Astrocyte (in vitro differentiated cells and primary cell): ENCODE results near the gene PHF5A. TPM values are rescaled to one million over a fixed set of nuclear protein-coding genes. Genes with fewer than 3 reads are reported as not detected.

Source experiments
- DNase-seq: peaks from one replicate; pipeline ENCODE4 v3.0.0-alpha.2; 2010; ENCODE audit warnings: low read depth
- FAIRE-seq: peaks from 2 replicates; lab custom pipeline; 2011; peaks lifted over from hg19 to GRCh38; lab: Jason Lieb, UNC
- H2AFZ ChIP-seq: 2 replicates; pipeline ENCODE4 v1.6.0; 2012; ENCODE audit warnings: low read depth, low read length, inconsistent platforms
- H3K27ac ChIP-seq: 2 replicates; pipeline ENCODE4 v1.5.1; 2011; ENCODE audit warnings: low read depth, low read length, inconsistent platforms
- H3K27me3 ChIP-seq: 2 replicates; pipeline ENCODE4 v1.6.0; 2011; ENCODE audit warnings: low read length, inconsistent platforms; ENCODE audit not compliant: insufficient read depth
- H3K36me3 ChIP-seq: 2 replicates; pipeline ENCODE4 v1.5.1; 2011; ENCODE audit warnings: low read length, inconsistent platforms; ENCODE audit not compliant: insufficient read depth
- H3K4me1 ChIP-seq: 2 replicates; pipeline ENCODE4 v1.5.1; 2011; ENCODE audit warnings: low read length, inconsistent platforms; ENCODE audit not compliant: insufficient read depth
- H3K4me2 ChIP-seq: 2 replicates; pipeline ENCODE4 v1.6.0; 2012; ENCODE audit warnings: low read length, inconsistent platforms
- H3K4me3 ChIP-seq: 2 replicates; pipeline ENCODE4 v1.5.1; 2011; ENCODE audit warnings: low read depth, mild to moderate bottlenecking, low read length, inconsistent platforms; ENCODE audit not compliant: insufficient read depth
- H3K79me2 ChIP-seq: 2 replicates; pipeline ENCODE4 v1.6.0; 2012; ENCODE audit warnings: mild to moderate bottlenecking, low read length, inconsistent platforms; ENCODE audit not compliant: insufficient read depth
- H3K9ac ChIP-seq: 2 replicates; pipeline ENCODE4 v1.6.0; 2012; ENCODE audit warnings: mild to moderate bottlenecking, low read length, inconsistent platforms
- H3K9me3 ChIP-seq: 2 replicates; pipeline ENCODE4 v1.5.1; 2012; ENCODE audit warnings: low read depth, mild to moderate bottlenecking, low read length, inconsistent platforms; ENCODE audit not compliant: insufficient read depth
- H4K20me1 ChIP-seq: 2 replicates; pipeline ENCODE4 v1.6.0; 2012; ENCODE audit warnings: low read length, inconsistent platforms; ENCODE audit not compliant: insufficient read depth
- H3K27ac Mint-ChIP-seq: one replicate; pipeline ENCODE4 v1.8.0; 2021; ENCODE audit warnings: mild to moderate bottlenecking, mixed read lengths; ENCODE audit not compliant: unreplicated experiment
- H3K27me3 Mint-ChIP-seq: one replicate; pipeline ENCODE4 v1.8.0; 2021; ENCODE audit warnings: low read depth, mixed read lengths; ENCODE audit not compliant: unreplicated experiment
- H3K36me3 Mint-ChIP-seq: one replicate; pipeline ENCODE4 v1.8.0; 2021; ENCODE audit warnings: low read depth, mixed read lengths; ENCODE audit not compliant: unreplicated experiment
- H3K4me1 Mint-ChIP-seq: one replicate; pipeline ENCODE4 v1.8.0; 2021; ENCODE audit warnings: low read depth, mixed read lengths; ENCODE audit not compliant: unreplicated experiment
- H3K4me3 Mint-ChIP-seq: one replicate; pipeline ENCODE4 v1.8.0; 2021; ENCODE audit warnings: mild to moderate bottlenecking, moderate library complexity, mixed read lengths; ENCODE audit not compliant: unreplicated experiment
- H3K9me3 Mint-ChIP-seq: one replicate; pipeline ENCODE4 v1.8.0; 2021; ENCODE audit warnings: mild to moderate bottlenecking, mixed read lengths; ENCODE audit not compliant: unreplicated experiment
- EZH2 ChIP-seq: IDR thresholded peaks from 2 replicates; pipeline ENCODE4 v1.6.1; 2012; ENCODE audit warnings: mild to moderate bottlenecking, low read length, inconsistent platforms; ENCODE audit not compliant: insufficient read depth
- total RNA-seq: library from RNA; stranded (reverse); gene quantifications from 2 replicates; pipeline ENCODE4 v1.2.1, GENCODE V29; 2021
- TF ChIP-seq, protein P1 (sequence below): IDR thresholded peaks from 2 replicates; pipeline ENCODE4 v1.5.1; 2011; ENCODE audit warnings: low read depth, mild to moderate bottlenecking, inconsistent platforms, low read length, moderate library complexity; ENCODE audit not compliant: insufficient read depth

PHF5A gene
- total RNA-seq, 1 donor from 2014 or later: 30.9 TPM

- Mint-ChIP-seq H3K4me3 (peak overlapping the region; percentile 17), H3K27ac (peak overlapping the region; percentile 26), H3K36me3 (no peaks in the 10 kb centered on the region), H3K4me1 (no peaks in the 10 kb centered on the region), H3K27me3 (no peaks in the 10 kb centered on the region), H3K9me3 (no peaks in the 10 kb centered on the region)
- DNase-seq (no peak), FAIRE-seq (no peak)
- Histone ChIP-seq H3K27me3 (no peaks in the 10 kb centered on the region), H3K4me2 (no peak overlapping the region), H3K4me1 (peaks cover 15% of the 10 kb centered on the region), H3K9me3 (no peaks in the 10 kb centered on the region), H4K20me1 (no peaks in the 10 kb centered on the region), H3K4me3 (no peak overlapping the region), H2AFZ (no peak overlapping the region), H3K79me2 (peaks cover 14% of the 10 kb centered on the region), H3K9ac (no peak overlapping the region), H3K36me3 (no peaks in the 10 kb centered on the region), H3K27ac (no peak overlapping the region)
- TF ChIP-seq EZH2: no peak
- TF ChIP-seq, protein P1, sequence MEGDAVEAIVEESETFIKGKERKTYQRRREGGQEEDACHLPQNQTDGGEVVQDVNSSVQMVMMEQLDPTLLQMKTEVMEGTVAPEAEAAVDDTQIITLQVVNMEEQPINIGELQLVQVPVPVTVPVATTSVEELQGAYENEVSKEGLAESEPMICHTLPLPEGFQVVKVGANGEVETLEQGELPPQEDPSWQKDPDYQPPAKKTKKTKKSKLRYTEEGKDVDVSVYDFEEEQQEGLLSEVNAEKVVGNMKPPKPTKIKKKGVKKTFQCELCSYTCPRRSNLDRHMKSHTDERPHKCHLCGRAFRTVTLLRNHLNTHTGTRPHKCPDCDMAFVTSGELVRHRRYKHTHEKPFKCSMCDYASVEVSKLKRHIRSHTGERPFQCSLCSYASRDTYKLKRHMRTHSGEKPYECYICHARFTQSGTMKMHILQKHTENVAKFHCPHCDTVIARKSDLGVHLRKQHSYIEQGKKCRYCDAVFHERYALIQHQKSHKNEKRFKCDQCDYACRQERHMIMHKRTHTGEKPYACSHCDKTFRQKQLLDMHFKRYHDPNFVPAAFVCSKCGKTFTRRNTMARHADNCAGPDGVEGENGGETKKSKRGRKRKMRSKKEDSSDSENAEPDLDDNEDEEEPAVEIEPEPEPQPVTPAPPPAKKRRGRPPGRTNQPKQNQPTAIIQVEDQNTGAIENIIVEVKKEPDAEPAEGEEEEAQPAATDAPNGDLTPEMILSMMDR: no peak
These were observed 57.3 kb downstream of the PHF5A start for GRCh38 chr22:41411021-41411851.

DNA sequence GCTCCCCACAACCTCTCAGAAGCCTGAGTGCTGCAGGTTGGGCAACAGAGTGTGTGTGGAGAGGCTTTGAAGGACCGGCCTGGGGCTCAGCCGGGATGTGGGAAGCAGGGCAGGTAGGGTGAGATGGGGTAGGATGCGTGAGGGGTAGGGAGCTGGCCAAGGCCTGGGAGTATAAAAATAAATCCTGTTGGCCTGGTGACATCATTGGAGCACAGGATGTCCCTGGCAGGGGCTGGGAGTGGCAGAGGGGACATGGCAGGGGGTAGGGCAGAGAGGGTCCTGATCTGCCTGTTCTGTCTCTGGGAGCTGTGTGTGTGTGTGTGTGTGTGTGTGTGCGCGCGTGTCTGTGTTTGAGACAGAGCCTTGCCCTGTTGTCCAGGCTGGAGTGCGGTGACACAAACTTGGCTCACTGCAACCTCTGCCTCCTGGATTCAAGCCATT lies 58.2 kb downstream of the PHF5A start:
- Histone ChIP-seq H3K79me2 (peaks cover 11% of the 10 kb centered on the region), H4K20me1 (no peaks in the 10 kb centered on the region), H3K27me3 (no peaks in the 10 kb centered on the region), H3K36me3 (no peaks in the 10 kb centered on the region), H3K9ac (no peak overlapping the region), H3K4me2 (no peak overlapping the region), H2AFZ (no peak overlapping the region), H3K27ac (no peak overlapping the region), H3K4me3 (no peak overlapping the region), H3K4me1 (peaks cover 15% of the 10 kb centered on the region), H3K9me3 (no peaks in the 10 kb centered on the region)
- Mint-ChIP-seq H3K36me3 (no peaks in the 10 kb centered on the region), H3K4me3 (no peak overlapping the region), H3K4me1 (no peaks in the 10 kb centered on the region), H3K27me3 (no peaks in the 10 kb centered on the region), H3K9me3 (no peaks in the 10 kb centered on the region), H3K27ac (no peak overlapping the region)
- FAIRE-seq (no peak), DNase-seq (no peak)
- TF ChIP-seq EZH2: no peak
- TF ChIP-seq, protein P1: no peak

Other genes with a start within 250 kb of the PHF5A start
- 0.23 and 0.34 TPM in 2 replicates for gene CHADL, start 227.8 kb downstream of the PHF5A start, total RNA-seq
- 68.4 and 77.8 TPM in 2 replicates for gene RANGAP1, start 182.5 kb downstream of the PHF5A start, total RNA-seq
- gene ZC3H7B, start 167.2 kb downstream of the PHF5A start, total RNA-seq: 66.6 and 66.7 TPM in 2 replicates
- 5.9 and 6.3 TPM in 2 replicates for gene TEF, start 86.8 kb downstream of the PHF5A start, total RNA-seq
- gene TOB2, start 21.9 kb downstream of the PHF5A start, total RNA-seq: 48.1 and 54.6 TPM in 2 replicates
- gene ACO2, start 425 bp upstream of the PHF5A start, total RNA-seq: 67.2 and 73.7 TPM in 2 replicates
- gene POLR3H, start 75.8 kb upstream of the PHF5A start, total RNA-seq: 44.5 and 50.9 TPM in 2 replicates
- 10.3 and 11.4 TPM in 2 replicates for gene CSDC2, start 92.3 kb upstream of the PHF5A start, total RNA-seq
- 39.4 and 42.3 TPM in 2 replicates for gene PMM1, start 121.1 kb upstream of the PHF5A start, total RNA-seq
- gene DESI1, start 152.4 kb upstream of the PHF5A start, total RNA-seq: 48.2 and 48.3 TPM in 2 replicates
- gene XRCC6, start 152.6 kb upstream of the PHF5A start, total RNA-seq: 221 and 232 TPM in 2 replicates
- 163 and 175 TPM in 2 replicates for gene SNU13, start 220.2 kb upstream of the PHF5A start, total RNA-seq
- gene MEI1, start 230.8 kb upstream of the PHF5A start, total RNA-seq: 0.19 and 0.64 TPM in 2 replicates